Ureter (tissue), 1 donor: ENCODE data around the gene ITPRIPL1. TPM values are rescaled to one million over a fixed set of nuclear protein-coding genes. Genes with fewer than 3 reads are reported as not detected.
A peak's percentile ranks its signal among the peaks of the same experiment; 100 is the strongest.

Source experiments
- DNase-seq: peaks from one replicate; pipeline ENCODE4 v3.0.0-alpha.2; 2020; ENCODE audit warnings: low spot score
- total RNA-seq: library from RNA; stranded (reverse); gene quantifications from one replicate; pipeline ENCODE4 v1.2.4, GENCODE V29; 2023
- donor health status: DM: yes; HTN: yes; CAD: no.

ITPRIPL1 gene
- total RNA-seq, 1 donor from 2014 or later = 1.7 TPM

- no peak for DNase-seq
These were observed 29.4 kb downstream of the ITPRIPL1 start for GRCh38 chr2:96354492-96354891.

GRCh38 chr2:96356889-96357288 lies 31.8 kb downstream of the ITPRIPL1 start:
- DNase-seq = no peak

GRCh38 chr2:96359310-96359709 lies 34.2 kb downstream of the ITPRIPL1 start:
- DNase-seq = no peak

- DNase-seq = no peak
These were observed 34.7 kb downstream of the ITPRIPL1 start for GRCh38 chr2:96359866-96360265.

GRCh38 chr2:96361751-96362150 lies 36.6 kb downstream of the ITPRIPL1 start:
- no peak for DNase-seq

GRCh38 chr2:96369186-96369585 lies 44.1 kb downstream of the ITPRIPL1 start:
- DNase-seq = no peak

- DNase-seq = peak; percentile 70
These were observed 49.3 kb downstream of the ITPRIPL1 start for GRCh38 chr2:96374211-96374951.

Other genes starting within 250 kb of the ITPRIPL1 start
- 1.1 TPM for gene ADRA2B, start 208.7 kb upstream of the ITPRIPL1 start, total RNA-seq
- gene ASTL, start 186.8 kb upstream of the ITPRIPL1 start, total RNA-seq = not detected
- 2.6 TPM for gene DUSP2, start 179.9 kb upstream of the ITPRIPL1 start, total RNA-seq
- 95.0 TPM for gene STARD7, start 116.5 kb upstream of the ITPRIPL1 start, total RNA-seq
- 52.6 TPM for gene TMEM127, start 59.3 kb upstream of the ITPRIPL1 start, total RNA-seq
- 79.4 TPM for gene CIAO1, start 59.1 kb upstream of the ITPRIPL1 start, total RNA-seq
- gene SNRNP200, start 19.8 kb upstream of the ITPRIPL1 start, total RNA-seq = 139 TPM
- gene NCAPH, start 10.4 kb downstream of the ITPRIPL1 start, total RNA-seq = 1.3 TPM
- 0.70 TPM for gene NEURL3, start 180.0 kb downstream of the ITPRIPL1 start, total RNA-seq
- gene ARID5A, start 211.4 kb downstream of the ITPRIPL1 start, total RNA-seq = 36.6 TPM